GM12878 (cell line): ENCODE measurements around the gene MAP3K7CL. TPM values are rescaled to one million over a fixed set of nuclear protein-coding genes. Genes with fewer than 3 reads are reported as not detected.
A peak's percentile ranks its signal among the peaks of the same experiment; 100 is the strongest.

ENCODE experiments used
- ATAC-seq: fragments of 200-7000 bp; cut with Tn5 transposase; 3 replicates; pipeline ENCODE4 v1.9.1; 2020; ENCODE audit warnings: mild to moderate bottlenecking, moderate library complexity
- BruUV-seq: library from RNA; stranded (reverse); fragments of 400-500 nt; replicated peaks from 2 replicates; lab custom pipeline; 2021; lab: Mats Ljungman, UMichigan
- CTCF ChIA-PET: fragments of 300-600 bp; sonication (Branson Sonifier 250); formaldehyde crosslinking; extraction: SDS; loops from one replicate; lab custom pipeline; 2021; ENCODE audit warnings: inconsistent platforms; lab: Yijun Ruan, JAX
- POLR2A ChIA-PET: fragments of 350-600 bp; formaldehyde crosslinking; extraction: SDS; loops from one replicate; lab custom pipeline; 2021; ENCODE audit warnings: inconsistent platforms; lab: Charles Lee
- RAD21 ChIA-PET: fragments of 300-600 bp; sonication (Branson Sonifier 250); formaldehyde crosslinking; loops from one replicate; lab custom pipeline; 2023; ENCODE audit warnings: antibody characterized with exemption; ENCODE audit not compliant: unreplicated experiment; lab: Charles Lee
- SMC1A ChIA-PET: fragments of 300-600 bp; sonication (Branson Sonifier 250); formaldehyde crosslinking; loops from one replicate; lab custom pipeline; 2023; ENCODE audit not compliant: unreplicated experiment, uncharacterized antibody; lab: Charles Lee
- DNase-seq: peaks from one replicate; pipeline ENCODE4 v3.0.0-alpha.2; 2011; ENCODE audit warnings: low read depth, low spot score
- FAIRE-seq: peaks from 3 replicates; lab custom pipeline; 2011; peaks lifted over from hg19 to GRCh38; lab: Jason Lieb, UNC
- H2AFZ ChIP-seq: 2 replicates; pipeline ENCODE4 v1.6.0; 2011; ENCODE audit warnings: low read depth, low read length, control low read depth; ENCODE audit not compliant: control insufficient read depth
- H3K27ac ChIP-seq: 2 replicates; pipeline ENCODE4 v1.5.1; 2011; ENCODE audit warnings: control low read depth; ENCODE audit not compliant: control insufficient read depth, insufficient read depth
- H3K27me3 ChIP-seq, 2 experiments: replicated peaks in 1 of 2; 2 replicates each; pipeline versions ENCODE4 v1.6.0 to v1.6.1; 2011; ENCODE audit warnings: low read length in 1 of 2; ENCODE audit not compliant: control insufficient read depth in 2 of 2, insufficient read depth in 2 of 2
- H3K36me3 ChIP-seq, 2 experiments: 2 replicates each; pipeline ENCODE4 v1.5.1; 2011; ENCODE audit warnings: low read length in 1 of 2; ENCODE audit not compliant: control insufficient read depth in 2 of 2, insufficient read depth in 2 of 2
- H3K4me1 ChIP-seq: 2 replicates; pipeline ENCODE4 v1.6.1; 2011; ENCODE audit warnings: mild to moderate bottlenecking, low read length, moderate library complexity, mixed read lengths; ENCODE audit not compliant: control insufficient read depth, insufficient read depth
- H3K4me2 ChIP-seq: 2 replicates; pipeline ENCODE4 v1.6.0; 2011; ENCODE audit warnings: control low read depth; ENCODE audit not compliant: control insufficient read depth, insufficient read depth
- H3K4me3 ChIP-seq: fragments of 200-600 bp; sonication (generic); 2 replicates; pipeline ENCODE4 v1.5.1; 2016
- H3K79me2 ChIP-seq: 2 replicates; pipeline ENCODE4 v1.6.0; 2011; ENCODE audit warnings: low read length; ENCODE audit not compliant: control insufficient read depth, insufficient read depth
- H3K9ac ChIP-seq: 2 replicates; pipeline ENCODE4 v1.8.0; 2011; ENCODE audit warnings: low read length, control low read depth, mixed read lengths; ENCODE audit not compliant: control insufficient read depth, insufficient read depth
- H3K9me3 ChIP-seq: replicated peaks from 3 replicates; pipeline ENCODE4 v1.5.1; 2011; ENCODE audit warnings: mild to moderate bottlenecking, low read length; ENCODE audit not compliant: control insufficient read depth, insufficient read depth
- H4K20me1 ChIP-seq: 2 replicates; pipeline ENCODE4 v1.6.0; 2011; ENCODE audit not compliant: control insufficient read depth, insufficient read depth
- CTCF ChIP-seq, 3 experiments: IDR thresholded peaks in 2 of 3; conservative IDR thresholded peaks in 1 of 3; 2 replicates each; pipeline ENCODE4 v1.5.1; 2011; ENCODE audit warnings: low read depth in 3 of 3, low read length in 3 of 3, mild to moderate bottlenecking in 3 of 3, control low read depth in 2 of 3, moderate library complexity in 2 of 3, inconsistent platforms in 1 of 3, mixed read lengths in 1 of 3; ENCODE audit not compliant: control insufficient read depth in 2 of 3, insufficient read depth in 1 of 3; ENCODE audit errors: extremely low read depth in 1 of 3
- E2F8 ChIP-seq: fragments of 450-650 bp; IDR thresholded peaks from 2 replicates; pipeline ENCODE4 v1.6.1; 2018; ENCODE audit warnings: mild to moderate bottlenecking, low read depth, moderate library complexity; ENCODE audit not compliant: partially characterized antibody
- MEF2B ChIP-seq: fragments of 450-650 bp; IDR thresholded peaks from 2 replicates; pipeline ENCODE4 v1.6.1; 2018; ENCODE audit warnings: mild to moderate bottlenecking, moderate library complexity; ENCODE audit not compliant: partially characterized antibody, poor library complexity, severe bottlenecking
- RAD51 ChIP-seq: fragments of 450-650 bp; IDR thresholded peaks from 2 replicates; pipeline ENCODE4 v1.6.1; 2016; ENCODE audit warnings: moderate library complexity, mild to moderate bottlenecking, inconsistent platforms
- USF1 ChIP-seq: IDR thresholded peaks from 2 replicates; pipeline ENCODE4 v1.6.1; 2011; ENCODE audit warnings: borderline replicate concordance, low read depth, mild to moderate bottlenecking, moderate library complexity, mixed read lengths, low read length; ENCODE audit not compliant: insufficient read depth; ENCODE audit errors: extremely low read length
- ZBTB11 ChIP-seq: fragments of 450-650 bp; formaldehyde crosslinking; IDR thresholded peaks from 2 replicates; pipeline ENCODE4 v1.5.0; 2022; ENCODE audit warnings: mild to moderate bottlenecking, missing genetic modification characterization
- WGBS: methylation state at CpG from one replicate; pipeline ENCODE4 v1.1.6; 2016; ENCODE audit warnings: low lambda C conversion rate; ENCODE audit not compliant: insufficient replicate concordance, insufficient coverage; ENCODE audit errors: missing lambda C conversion rate; 5-methylcytosine and 5-hydroxymethylcytosine counted together
- in situ Hi-C: fragments of 300-500 bp; cut with MboI; formaldehyde crosslinking; loops from 9 replicates; pipeline ENCODE4 v1.14.3; 2018; ENCODE audit warnings: mixed read lengths
- intact Hi-C: fragments of 100-400 bp; cut with micrococcal nuclease; formaldehyde crosslinking; loops from one replicate; pipeline ENCODE4 v1.14.2; 2022; ENCODE audit not compliant: unreplicated experiment
- polyA plus RNA-seq, 11 experiments: library from polyadenylated mRNA; depleted of rRNA in 4 of 11; unstranded in 6 of 11; stranded (reverse) in 5 of 11; fragments of >200 nt; fragmentation: Nextera tagmentation in 4 of 11; fragmentation: Illumina TruSeq in 1 of 11; extraction: Ambion mirVana in 4 of 11; extraction: Trizol in 1 of 11; gene quantifications; 1 replicate in 1 of 11; 2 replicates in 10 of 11; pipeline versions ENCODE4 v1.2.1 to v1.2.3, GENCODE V29; 2011 to 2016; ENCODE audit warnings: inconsistent platforms in 2 of 11, missing spikeins in 2 of 11, low read depth in 1 of 11
- total RNA-seq, 4 experiments: library from RNA; depleted of rRNA in 3 of 4; stranded (reverse); fragments of >200 nt in 3 of 4; fragmentation: Illumina TruSeq in 1 of 4; extraction: Trizol in 1 of 4; gene quantifications; 2 replicates each; pipeline versions ENCODE4 v1.2.1 to v1.2.3, GENCODE V29; 2013 to 2021

The MAP3K7CL gene
- total and polyA plus RNA-seq, 10 of the 15 experiments (the other 5 are each of a cell fraction or from before 2014, with no cell fraction given) = 3.2 to 19.7 (median 6.6) TPM

DNA sequence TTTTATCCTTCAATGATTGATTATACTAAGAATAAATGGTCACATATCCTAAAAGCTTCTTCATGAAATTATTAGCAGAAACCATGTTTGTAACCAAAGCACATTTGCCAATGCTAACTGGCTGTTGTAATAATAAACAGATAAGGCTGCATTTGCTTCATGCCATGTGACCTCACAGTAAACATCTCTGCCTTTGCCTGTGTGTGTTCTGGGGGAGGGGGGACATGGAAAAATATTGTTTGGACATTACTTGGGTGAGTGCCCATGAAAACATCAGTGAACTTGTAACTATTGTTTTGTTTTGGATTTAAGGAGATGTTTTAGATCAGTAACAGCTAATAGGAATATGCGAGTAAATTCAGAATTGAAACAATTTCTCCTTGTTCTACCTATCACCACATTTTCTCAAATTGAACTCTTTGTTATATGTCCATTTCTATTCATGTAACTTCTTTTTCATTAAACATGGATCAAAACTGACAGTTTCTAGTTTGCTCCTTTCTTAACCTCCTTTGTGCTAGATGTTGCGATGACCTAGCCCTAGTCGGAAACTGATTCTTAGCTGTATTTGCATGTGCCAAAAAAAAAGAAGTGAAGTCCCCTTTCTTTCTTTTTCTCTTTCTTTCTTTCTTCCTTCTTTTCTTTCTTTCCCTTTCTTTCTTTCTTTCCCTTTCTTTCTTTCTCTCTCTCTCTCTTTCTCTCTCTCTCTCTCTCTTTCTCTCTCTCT is 45.1 kb downstream of the MAP3K7CL start (continued):
- TF ChIP-seq E2F8 (no peak), CTCF (IDR thresholded peaks at IDR 0.05 in 2 of 3, conservative IDR thresholded peaks at IDR 0.05 in 1 of 3; ENCODE audit: control insufficient read depth in 2 of 3, extremely low read depth in 1 of 3, insufficient read depth in 1 of 3, low read depth in 3 of 3, low read length in 3 of 3) (no peak)
- TF ChIP-seq, all 136 proteins: peak for 0

GRCh38 chr21:29176471-29177120 is 46.2 kb downstream of the MAP3K7CL start:
- FAIRE-seq = no peak
- no TSS peak for BruUV-seq
- no peak overlapping the region for H3K4me2 ChIP-seq

More at GRCh38 chr21:29176471-29177120, 46.2 kb downstream of the MAP3K7CL start:
- TF ChIP-seq MEF2B (peak; percentile 47), ZBTB11 (CRISPR knock-in tag) (no peak), RAD51 (peak; percentile 28; the same call in 1 of the 2 replicates), USF1 (peak; percentile 29)
- 0% methylated on average over 2 of the region's 2 CpGs for WGBS
- Histone ChIP-seq H3K4me3 (no peak overlapping the region), H2AFZ (no peak overlapping the region), H3K4me1 (peaks cover 8% of the 10 kb centered on the region), H3K27me3 (no peaks in the 10 kb centered on the region), H3K36me3 (no peaks in the 10 kb centered on the region), H3K27ac (no peak overlapping the region; the same call in 1 of the 2 replicates), H3K9me3 (no peaks in the 10 kb centered on the region), H3K79me2 (no peaks in the 10 kb centered on the region), H4K20me1 (no peaks in the 10 kb centered on the region), H3K9ac (no peak overlapping the region)
- DNase-seq (no peak), ATAC-seq (peak; percentile 36)
- in situ Hi-C loops (no loop called here), intact Hi-C loops (no loop called here)
- ChIA-PET CTCF (interaction anchor here (0.5 to 1.5 kb wide), 6 partner anchors 10 to 674 kb away, joined by 3 to 5 read pairs (median 3); no protein-coding TSS in a partner anchor), POLR2A (interaction anchor here (0.6 to 1.1 kb wide), 3 partner anchors 59 to 293 kb away, joined by 3 to 4 read pairs (median 4); no protein-coding TSS in a partner anchor), RAD21 (interaction anchor here (1.4 to 1.6 kb wide), 2 partner anchors 13 to 195 kb away, joined by 4 to 5 read pairs; no protein-coding TSS in a partner anchor), SMC1A (interaction anchor here (0.6 to 2.5 kb wide), 7 partner anchors 9 to 157 kb away, joined by 3 to 9 read pairs (median 3); no protein-coding TSS in a partner anchor)
